PFSK-1 (cell line): Measurements from ENCODE around the gene ADAM17.

Source experiments
- FOXP2 ChIP-seq: optimal IDR thresholded peaks from 2 replicates; pipeline ENCODE3; 2011; ENCODE audit warnings: borderline replicate concordance, control low read depth, inconsistent platforms; ENCODE audit not compliant: insufficient read depth; ENCODE audit errors: extremely low read length, extremely low read depth
- POLR2AphosphoS5 ChIP-seq: IDR thresholded peaks from 2 replicates; pipeline ENCODE4 v1.6.1; 2012; ENCODE audit warnings: low read depth, mild to moderate bottlenecking, control low read depth, low read length, moderate library complexity
- SIN3A ChIP-seq: IDR thresholded peaks from 2 replicates; pipeline ENCODE4 v1.6.1; 2012; ENCODE audit warnings: mild to moderate bottlenecking, low read length, moderate library complexity, borderline replicate concordance; ENCODE audit not compliant: insufficient read depth
- TAF1 ChIP-seq: IDR thresholded peaks from 2 replicates; pipeline ENCODE4 v1.6.1; 2012; ENCODE audit warnings: low read length, control low read depth, borderline replicate concordance; ENCODE audit not compliant: insufficient read depth
- TF ChIP-seq, protein P1 (sequence below), 2 experiments: IDR thresholded peaks; 2 replicates each; pipeline versions ENCODE4 v1.6.1 to v1.8.0; 2011 to 2012; ENCODE audit warnings: low read depth in 2 of 2, low read length in 2 of 2, control low read depth in 1 of 2, inconsistent platforms in 1 of 2, mild to moderate bottlenecking in 1 of 2, moderate library complexity in 1 of 2; ENCODE audit not compliant: insufficient read depth in 1 of 2

ADAM17 gene

GRCh38 chr2:9565436-9566153 is 10.0 kb upstream of the ADAM17 start:
- no peak for TF ChIP-seq TAF1

DNA sequence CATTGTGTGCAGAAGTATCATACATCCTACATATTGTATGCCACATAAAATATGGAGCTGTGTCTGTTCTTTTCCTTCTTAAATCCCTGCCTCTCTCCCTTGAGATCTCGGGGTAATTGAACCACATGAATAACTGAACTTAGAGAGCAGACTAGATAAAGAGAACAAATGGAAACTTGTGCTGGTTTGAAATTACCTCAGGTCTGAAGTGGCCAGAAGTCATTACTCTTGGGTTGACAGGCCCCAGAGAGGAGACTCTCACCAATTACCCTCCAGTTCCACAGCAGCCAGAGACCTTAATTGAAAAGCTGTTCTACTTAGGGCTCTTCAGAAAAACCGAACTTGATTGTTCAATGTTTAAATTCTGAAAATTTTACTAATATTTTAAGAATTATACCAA is 5.0 kb upstream of the ADAM17 start:
- TF ChIP-seq TAF1 (no peak), FOXP2 (no peak), POLR2AphosphoS5 (no peak), SIN3A (no peak)
- TF ChIP-seq, protein P1, sequence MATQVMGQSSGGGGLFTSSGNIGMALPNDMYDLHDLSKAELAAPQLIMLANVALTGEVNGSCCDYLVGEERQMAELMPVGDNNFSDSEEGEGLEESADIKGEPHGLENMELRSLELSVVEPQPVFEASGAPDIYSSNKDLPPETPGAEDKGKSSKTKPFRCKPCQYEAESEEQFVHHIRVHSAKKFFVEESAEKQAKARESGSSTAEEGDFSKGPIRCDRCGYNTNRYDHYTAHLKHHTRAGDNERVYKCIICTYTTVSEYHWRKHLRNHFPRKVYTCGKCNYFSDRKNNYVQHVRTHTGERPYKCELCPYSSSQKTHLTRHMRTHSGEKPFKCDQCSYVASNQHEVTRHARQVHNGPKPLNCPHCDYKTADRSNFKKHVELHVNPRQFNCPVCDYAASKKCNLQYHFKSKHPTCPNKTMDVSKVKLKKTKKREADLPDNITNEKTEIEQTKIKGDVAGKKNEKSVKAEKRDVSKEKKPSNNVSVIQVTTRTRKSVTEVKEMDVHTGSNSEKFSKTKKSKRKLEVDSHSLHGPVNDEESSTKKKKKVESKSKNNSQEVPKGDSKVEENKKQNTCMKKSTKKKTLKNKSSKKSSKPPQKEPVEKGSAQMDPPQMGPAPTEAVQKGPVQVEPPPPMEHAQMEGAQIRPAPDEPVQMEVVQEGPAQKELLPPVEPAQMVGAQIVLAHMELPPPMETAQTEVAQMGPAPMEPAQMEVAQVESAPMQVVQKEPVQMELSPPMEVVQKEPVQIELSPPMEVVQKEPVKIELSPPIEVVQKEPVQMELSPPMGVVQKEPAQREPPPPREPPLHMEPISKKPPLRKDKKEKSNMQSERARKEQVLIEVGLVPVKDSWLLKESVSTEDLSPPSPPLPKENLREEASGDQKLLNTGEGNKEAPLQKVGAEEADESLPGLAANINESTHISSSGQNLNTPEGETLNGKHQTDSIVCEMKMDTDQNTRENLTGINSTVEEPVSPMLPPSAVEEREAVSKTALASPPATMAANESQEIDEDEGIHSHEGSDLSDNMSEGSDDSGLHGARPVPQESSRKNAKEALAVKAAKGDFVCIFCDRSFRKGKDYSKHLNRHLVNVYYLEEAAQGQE (IDR thresholded peaks at IDR 0.05; ENCODE audit: insufficient read depth in 1 of 2, low read depth in 2 of 2, low read length in 2 of 2) = no peak

DNA sequence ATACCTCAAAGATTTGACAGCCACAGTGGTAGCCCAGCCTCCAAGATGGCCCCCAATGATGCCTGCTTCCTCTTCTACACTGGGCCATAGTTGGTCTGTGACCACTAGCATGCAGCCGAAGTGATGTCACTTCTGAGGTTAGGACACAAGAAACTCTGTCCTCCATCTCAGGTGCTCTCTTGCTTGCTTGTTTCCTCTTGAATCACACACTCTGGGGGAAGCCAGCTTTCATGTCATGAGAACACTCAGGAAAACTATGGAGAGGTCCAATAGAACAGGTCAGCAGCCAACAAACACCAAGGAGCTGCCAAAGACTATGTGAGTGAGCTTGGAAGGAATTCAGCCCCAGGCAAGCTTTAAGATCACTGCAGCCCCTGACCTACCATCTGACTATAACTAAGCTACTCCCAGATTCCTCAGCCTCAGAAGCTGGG is 3.3 kb upstream of the ADAM17 start:
- TF ChIP-seq, protein P1 (IDR thresholded peaks at IDR 0.05; ENCODE audit: insufficient read depth in 1 of 2, low read depth in 2 of 2, low read length in 2 of 2) = no peak
- TF ChIP-seq FOXP2 = no peak
- no peak for TF ChIP-seq POLR2AphosphoS5
- TF ChIP-seq SIN3A = no peak
- no peak for TF ChIP-seq TAF1

DNA sequence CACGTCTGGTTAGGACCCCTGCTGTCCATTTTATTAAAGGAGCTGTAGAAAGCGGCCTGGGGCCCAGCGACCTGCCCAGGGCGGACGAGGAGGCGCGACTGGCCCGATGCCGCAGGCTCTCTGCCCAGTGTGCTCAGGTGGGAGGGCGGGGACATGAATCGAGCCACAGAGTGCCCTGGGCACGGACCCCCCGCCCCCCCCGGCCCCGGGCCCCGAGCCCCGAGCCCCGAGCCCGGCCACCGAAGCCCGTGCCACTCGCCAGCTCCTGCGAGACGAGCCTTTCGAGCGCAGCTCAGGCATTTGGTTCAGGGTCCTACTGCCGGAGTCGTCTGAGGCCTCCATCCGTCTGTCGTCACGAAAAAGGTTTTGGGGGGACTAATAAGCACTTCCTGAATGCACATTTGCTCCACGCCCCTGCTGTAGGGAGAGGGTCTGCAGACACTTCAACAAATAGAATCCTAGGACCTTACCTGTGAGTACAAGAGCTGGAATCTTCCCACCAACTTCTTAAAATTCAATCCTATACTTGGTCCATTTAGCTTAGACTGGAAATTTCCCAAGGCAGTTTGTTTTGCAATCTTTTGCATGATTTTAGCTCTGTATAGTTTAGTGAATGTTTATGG is 602 bp upstream of the ADAM17 start:
- no peak for TF ChIP-seq SIN3A
- TF ChIP-seq, protein P1 (IDR thresholded peaks at IDR 0.05; ENCODE audit: insufficient read depth in 1 of 2, low read depth in 2 of 2, low read length in 2 of 2) = no peak
- no peak for TF ChIP-seq FOXP2
- TF ChIP-seq POLR2AphosphoS5 = no peak
- TF ChIP-seq TAF1 = no peak

DNA sequence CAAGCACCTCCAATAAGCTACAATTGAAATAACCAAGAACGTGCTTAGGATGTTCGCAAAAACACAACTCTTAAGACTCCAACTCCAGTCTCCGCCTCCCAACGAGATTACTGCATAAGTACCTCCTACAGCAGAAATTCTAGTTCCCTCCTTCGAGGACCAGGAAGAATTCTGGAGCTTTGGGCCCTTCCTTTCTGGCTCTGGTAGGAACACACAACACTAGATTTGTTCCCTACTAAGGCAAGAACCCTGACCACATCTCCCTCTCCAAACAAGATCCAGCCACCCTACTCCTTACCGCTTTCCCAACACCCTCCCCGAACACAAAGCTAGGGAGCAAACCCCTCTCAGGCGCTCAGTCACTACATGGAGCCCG is 721 bp downstream of the ADAM17 start:
- TF ChIP-seq, protein P1 (IDR thresholded peaks at IDR 0.05; ENCODE audit: insufficient read depth in 1 of 2, low read depth in 2 of 2, low read length in 2 of 2) = no peak
- TF ChIP-seq TAF1 = no peak
- no peak for TF ChIP-seq FOXP2
- no peak; the same call in 1 of the 2 replicates for TF ChIP-seq POLR2AphosphoS5
- TF ChIP-seq SIN3A = no peak
